T-helper 1 cell treated with Interleukin-12 subunit alpha and Interleukin-12 subunit beta and Interleukin-4 antibody, amounts not matched to agents 30 ng/mL and 1 ng/mL, for 36 hours (primary cell): ENCODE results near the gene MRPL43. TPM values are rescaled to one million over a fixed set of nuclear protein-coding genes. Genes with fewer than 3 reads are reported as not detected.

Experiments
- intact Hi-C: fragments of 100-400 bp; cut with micrococcal nuclease; formaldehyde crosslinking; loops from one replicate; pipeline ENCODE4 v1.15.1; 2024
- total RNA-seq: library from RNA; stranded (reverse); gene quantifications from 2 replicates; pipeline ENCODE4 v1.2.3, GENCODE V29; 2022

Gene MRPL43
- total RNA-seq, 1 donor from 2014 or later: 46.6 TPM

GRCh38 chr10:101005869-101006567 lies 18.7 kb upstream of the MRPL43 start:
- intact Hi-C loops: no loop called here

GRCh38 chr10:101005361-101005760 lies 18.1 kb upstream of the MRPL43 start:
- intact Hi-C loops: no loop called here

- intact Hi-C loops: no loop called here
Measured at GRCh38 chr10:101003639-101004206, 16.4 kb upstream of the MRPL43 start.

DNA sequence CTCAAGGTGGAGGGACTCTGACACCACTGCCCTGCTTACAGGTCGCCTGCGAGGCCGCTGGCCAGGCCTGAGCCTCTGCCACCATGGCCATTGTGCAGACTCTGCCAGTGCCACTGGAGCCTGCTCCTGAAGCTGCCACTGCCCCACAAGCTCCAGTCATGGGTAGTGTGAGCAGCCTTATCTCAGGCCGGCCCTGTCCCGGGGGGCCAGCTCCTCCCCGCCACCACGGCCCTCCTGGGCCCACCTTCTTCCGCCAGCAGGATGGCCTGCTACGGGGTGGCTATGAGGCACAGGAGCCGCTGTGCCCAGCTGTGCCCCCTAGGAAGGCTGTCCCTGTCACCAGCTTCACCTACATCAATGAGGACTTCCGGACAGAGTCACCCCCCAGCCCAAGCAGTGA lies 15.2 kb upstream of the MRPL43 start:
- intact Hi-C loops: no loop called here

DNA sequence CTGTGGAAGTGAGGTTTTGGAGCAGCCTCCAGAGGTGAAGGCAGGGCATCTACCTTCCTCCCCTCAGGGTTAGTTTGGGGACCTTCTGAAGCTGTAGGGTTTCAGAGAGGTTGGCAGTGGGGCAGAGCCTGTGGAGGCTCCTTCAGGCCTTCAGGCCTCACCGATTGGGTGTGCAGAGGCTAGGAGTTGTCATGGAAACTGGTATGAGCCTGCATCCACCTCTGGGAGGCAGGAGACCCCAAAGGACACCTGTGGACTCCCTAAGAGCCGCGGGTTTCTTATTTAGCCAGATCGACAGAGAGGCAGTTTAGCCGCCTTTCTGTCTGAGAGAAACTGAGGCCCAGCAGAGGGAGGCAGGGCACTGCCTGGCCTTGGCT lies 14.3 kb upstream of the MRPL43 start:
- intact Hi-C loops: no loop called here

DNA sequence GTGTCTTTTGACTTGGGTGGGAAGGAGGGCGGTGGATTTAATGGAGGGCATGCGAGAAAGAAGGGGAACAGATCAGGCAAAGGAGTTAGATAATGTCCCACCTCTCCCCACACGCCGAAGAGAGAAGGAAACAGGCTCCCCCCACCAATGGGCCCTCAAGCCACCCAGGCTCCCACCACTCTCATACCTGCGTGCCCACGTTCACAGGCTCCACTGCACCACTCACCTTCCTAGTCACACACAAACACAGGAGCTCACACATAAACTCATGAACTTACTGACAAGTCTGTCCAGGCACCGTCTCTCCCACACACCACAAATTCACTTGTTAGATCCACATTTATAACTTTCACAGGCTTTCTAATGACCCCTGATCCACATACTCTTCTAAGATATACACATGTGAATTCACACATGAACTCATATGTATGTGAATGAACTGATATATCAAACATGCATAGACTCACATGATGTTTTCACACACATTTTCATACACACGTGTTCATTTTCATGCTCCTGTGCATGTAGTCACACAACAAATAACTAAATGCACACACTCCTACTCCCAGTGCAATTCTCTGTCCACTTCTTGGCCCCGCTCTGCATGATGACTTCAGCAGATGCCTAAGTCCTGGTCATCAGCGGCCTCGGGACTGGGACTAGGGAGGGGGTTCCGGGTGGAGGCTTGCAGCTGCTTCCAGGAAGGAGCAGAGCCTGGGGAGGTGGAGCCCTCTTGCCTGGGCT lies 13.8 kb upstream of the MRPL43 start:
- intact Hi-C loops: no loop called here

DNA sequence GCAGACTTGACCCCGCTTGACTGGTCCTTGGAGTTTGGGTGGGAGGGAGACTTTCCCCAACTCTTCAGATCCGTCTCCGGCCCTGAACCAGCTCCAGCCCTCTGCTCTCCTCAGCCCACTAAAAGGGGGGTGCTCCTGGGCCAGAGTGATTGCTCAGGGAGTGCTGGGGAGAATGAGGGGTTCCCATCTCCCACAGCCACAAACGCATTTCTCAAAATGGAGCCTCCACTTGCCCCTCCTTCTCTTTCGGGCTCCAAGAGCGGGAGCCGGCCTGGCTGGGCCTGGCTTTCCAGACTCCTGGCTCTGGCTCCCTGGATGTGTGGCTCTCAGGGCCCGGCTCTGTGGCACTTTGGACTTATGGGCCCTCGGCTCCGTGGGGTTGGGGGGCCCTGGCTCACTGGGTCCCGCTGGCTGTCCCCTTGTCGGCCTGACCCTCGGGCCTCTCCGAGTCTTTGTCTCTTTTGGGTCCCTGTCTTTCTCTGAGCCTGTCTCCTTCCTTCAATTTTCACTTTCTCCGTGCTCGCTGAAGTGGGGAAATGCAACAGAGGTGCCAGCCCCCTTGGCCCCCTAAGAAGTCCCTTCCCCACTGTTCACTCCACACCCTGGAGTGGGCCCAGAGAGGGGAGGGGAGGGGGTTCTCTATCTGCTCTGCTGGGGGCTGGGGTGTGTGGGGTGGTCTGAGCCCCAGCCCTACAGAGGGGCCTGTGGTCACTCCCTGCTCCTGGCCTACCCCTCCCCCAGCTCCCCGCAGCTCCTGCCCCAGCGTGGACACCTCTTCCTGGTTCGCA lies 13.0 kb upstream of the MRPL43 start:
- intact Hi-C loops: no loop called here

GRCh38 chr10:100999742-101000126 lies 12.4 kb upstream of the MRPL43 start, which contains the start of gene LZTS2:
Gene LZTS2 (plus strand): TSS chr10:100999808. CDS start chr10:101002539, 2,731 bp downstream.
- intact Hi-C loops: loop anchor here (1.0 to 5.0 kb wide), 5 partner anchors 14 to 627 kb away; partner anchors contain the start of genes BTRC, HIF1AN, PDZD7 and SFXN3

- intact Hi-C loops: loop anchor here (1.0 to 5.0 kb wide), 5 partner anchors 14 to 627 kb away; partner anchors contain the start of genes BTRC, HIF1AN, PDZD7 and SFXN3
Measured at GRCh38 chr10:100998991-100999741, 11.9 kb upstream of the MRPL43 start.

- intact Hi-C loops: loop anchor here (5.0 kb wide), 3 partner anchors 354 to 626 kb away; partner anchors contain the start of genes BTRC and HIF1AN
Measured at GRCh38 chr10:100998183-100998990, 11.1 kb upstream of the MRPL43 start.

GRCh38 chr10:100997360-100998182 lies 10.3 kb upstream of the MRPL43 start:
- intact Hi-C loops: loop anchor here (1.0 to 5.0 kb wide), 8 partner anchors 10 to 785 kb away; partner anchors contain the start of genes BTRC, HIF1AN, MRPL43 and NPM3

GRCh38 chr10:100996678-100997359 lies 9.5 kb upstream of the MRPL43 start:
- intact Hi-C loops: loop anchor here (1.0 to 5.0 kb wide), 8 partner anchors 10 to 786 kb away; partner anchors contain the start of genes BTRC, HIF1AN, MRPL43 and NPM3

DNA sequence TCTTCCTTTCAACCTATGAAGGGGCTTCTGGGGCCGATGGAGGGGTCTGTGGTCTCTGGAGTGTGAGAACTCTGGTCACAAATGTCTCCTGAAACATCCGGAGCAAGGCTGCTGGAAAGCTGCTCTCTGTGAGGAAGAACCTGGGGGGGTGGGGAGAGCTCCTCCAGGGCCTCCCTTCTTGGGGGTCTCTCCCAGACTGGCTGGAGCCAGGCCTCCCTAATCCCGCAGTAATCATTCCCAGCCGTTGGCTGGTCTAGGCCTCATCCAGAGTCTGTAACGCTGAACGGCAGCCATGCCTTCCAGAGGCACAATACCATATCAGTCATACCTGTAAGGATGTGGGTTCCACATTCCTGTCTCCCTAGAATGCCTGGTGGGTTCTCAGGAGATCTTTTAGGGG lies 7.9 kb upstream of the MRPL43 start:
- intact Hi-C loops: loop anchor here (5.0 kb wide), 3 partner anchors 357 to 623 kb away; partner anchors contain the start of genes BTRC and HIF1AN

DNA sequence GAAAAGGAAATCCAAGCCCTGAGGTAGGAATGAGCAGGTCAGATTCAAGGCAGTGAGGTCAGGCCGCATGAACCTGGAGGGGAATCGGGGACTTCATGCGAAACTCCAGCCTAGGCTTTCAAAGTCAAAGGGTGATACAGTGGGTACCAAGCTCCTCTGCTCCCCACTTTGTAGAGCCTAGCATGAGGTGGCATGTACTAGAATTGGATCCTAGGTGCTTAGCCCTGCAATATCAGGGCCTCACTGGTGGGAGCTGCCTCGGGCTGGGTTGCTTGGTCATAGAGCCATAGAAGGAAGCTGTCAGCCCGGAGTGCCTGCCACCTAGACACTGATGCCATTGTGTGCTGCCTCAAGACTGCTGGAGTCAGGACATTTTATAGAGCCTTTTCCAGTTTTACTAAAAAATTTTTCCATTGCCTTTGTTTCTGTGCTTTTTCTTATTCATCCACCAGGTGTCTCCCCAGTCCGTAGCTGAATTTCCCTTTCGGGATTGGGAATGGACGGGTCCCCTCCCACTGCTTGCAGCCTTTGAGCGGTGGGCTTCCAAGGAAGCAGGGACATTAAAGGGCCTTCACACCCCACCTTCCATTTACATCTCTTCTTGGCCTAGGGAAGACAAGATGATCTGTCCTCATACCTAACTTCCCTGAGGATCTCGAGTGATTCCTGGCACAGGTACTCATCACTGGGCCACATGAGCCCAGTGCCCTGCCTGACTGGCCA lies 6.8 kb upstream of the MRPL43 start:
- intact Hi-C loops: no loop called here

DNA sequence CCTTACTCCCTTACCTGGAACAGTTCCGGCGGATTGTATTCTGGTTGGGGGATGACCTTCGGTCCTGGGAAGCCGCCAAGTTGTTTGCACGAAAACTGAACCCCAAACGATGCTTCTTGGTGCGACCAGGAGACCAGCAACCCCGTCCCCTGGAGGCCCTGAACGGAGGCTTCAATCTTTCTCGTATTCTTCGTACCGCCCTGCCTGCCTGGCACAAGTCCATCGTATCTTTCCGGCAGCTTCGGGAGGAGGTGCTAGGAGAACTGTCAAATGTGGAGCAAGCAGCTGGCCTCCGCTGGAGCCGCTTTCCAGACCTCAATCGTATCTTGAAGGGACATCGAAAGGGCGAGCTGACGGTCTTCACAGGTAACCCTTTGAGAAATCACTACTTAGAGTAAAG lies 1.8 kb upstream of the MRPL43 start:
- intact Hi-C loops: loop anchor here (5.0 kb wide), 1 partner anchor 703 kb away; no protein-coding TSS in a partner anchor

DNA sequence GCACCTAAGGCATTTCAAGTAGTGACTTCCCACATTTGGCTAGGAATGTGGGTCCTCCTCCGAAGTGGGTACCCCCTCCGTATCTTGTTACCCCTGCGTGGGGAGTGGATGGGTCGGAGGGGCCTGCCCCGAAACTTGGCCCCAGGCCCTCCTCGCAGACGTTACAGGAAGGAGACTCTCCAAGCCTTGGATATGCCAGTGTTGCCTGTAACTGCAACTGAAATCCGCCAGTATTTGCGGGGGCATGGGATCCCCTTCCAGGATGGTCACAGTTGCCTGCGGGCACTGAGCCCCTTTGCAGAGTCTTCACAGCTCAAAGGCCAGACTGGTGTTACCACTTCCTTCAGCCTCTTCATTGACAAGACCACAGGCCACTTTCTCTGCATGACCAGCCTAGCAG lies 869 bp upstream of the MRPL43 start:
- intact Hi-C loops: loop anchor here (5.0 kb wide), 1 partner anchor 704 kb away; no protein-coding TSS in a partner anchor

- intact Hi-C loops: loop anchor here (1.0 to 5.0 kb wide), 5 partner anchors 10 to 705 kb away; partner anchors contain the start of genes PDZD7, SEMA4G and SFXN3
Measured at GRCh38 chr10:100987685-100988049, 370 bp upstream of the MRPL43 start.
